GM10248 (cell line): ENCODE results near the gene NFU1.
"Not testable (repeated sequence)": the region's sequence is repeated elsewhere in the genome, so short reads cannot be mapped to it uniquely, and the experiment has no call there.

Experiments
- CTCF ChIA-PET: fragments of 300-600 bp; sonication (Branson Sonifier 250); formaldehyde crosslinking; extraction: SDS; loops from one replicate; lab custom pipeline; 2021; ENCODE audit warnings: antibody characterized with exemption; lab: Yijun Ruan, JAX
- POLR2A ChIA-PET: fragments of 350-650 bp; sonication (Branson Sonifier 250); formaldehyde crosslinking; extraction: SDS; loops from one replicate; lab custom pipeline; 2020; ENCODE audit warnings: antibody characterized with exemption; lab: Yijun Ruan, JAX
- DNase-seq: peaks from one replicate; pipeline ENCODE4 v3.0.0; 2012; ENCODE audit errors: extremely low spot score
- TF ChIP-seq, protein P1 (sequence below): IDR thresholded peaks from 2 replicates; pipeline ENCODE4 v1.5.1; 2012; ENCODE audit warnings: mild to moderate bottlenecking, low read depth; ENCODE audit errors: extremely low read depth, missing control alignments, control extremely low read depth

NFU1 gene

DNA sequence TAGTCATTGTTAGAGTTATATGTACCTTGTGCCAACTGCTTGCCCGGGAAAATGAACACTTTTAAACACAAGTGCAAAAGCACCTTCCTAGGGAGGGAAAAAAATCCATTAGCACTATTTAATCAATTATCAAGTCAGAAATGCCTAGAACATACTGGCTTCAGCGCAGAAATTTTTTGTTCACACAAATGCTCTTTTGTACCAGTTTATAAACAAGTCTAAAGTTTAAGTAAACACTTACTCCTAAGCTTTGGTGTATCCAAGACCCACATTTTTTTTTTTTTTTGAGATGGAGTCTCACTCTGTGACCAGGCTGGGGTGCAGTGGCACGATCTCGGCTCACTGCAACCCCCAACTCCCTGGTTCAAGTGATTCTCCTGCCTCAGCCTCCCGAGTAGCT, 80.8 kb downstream of the NFU1 start:
- ChIA-PET POLR2A (no interaction called here), CTCF (interaction anchor here (1.2 kb wide), 1 partner anchor 10 kb away, joined by 3 read pairs; no protein-coding TSS in a partner anchor)
- TF ChIP-seq, protein P1, sequence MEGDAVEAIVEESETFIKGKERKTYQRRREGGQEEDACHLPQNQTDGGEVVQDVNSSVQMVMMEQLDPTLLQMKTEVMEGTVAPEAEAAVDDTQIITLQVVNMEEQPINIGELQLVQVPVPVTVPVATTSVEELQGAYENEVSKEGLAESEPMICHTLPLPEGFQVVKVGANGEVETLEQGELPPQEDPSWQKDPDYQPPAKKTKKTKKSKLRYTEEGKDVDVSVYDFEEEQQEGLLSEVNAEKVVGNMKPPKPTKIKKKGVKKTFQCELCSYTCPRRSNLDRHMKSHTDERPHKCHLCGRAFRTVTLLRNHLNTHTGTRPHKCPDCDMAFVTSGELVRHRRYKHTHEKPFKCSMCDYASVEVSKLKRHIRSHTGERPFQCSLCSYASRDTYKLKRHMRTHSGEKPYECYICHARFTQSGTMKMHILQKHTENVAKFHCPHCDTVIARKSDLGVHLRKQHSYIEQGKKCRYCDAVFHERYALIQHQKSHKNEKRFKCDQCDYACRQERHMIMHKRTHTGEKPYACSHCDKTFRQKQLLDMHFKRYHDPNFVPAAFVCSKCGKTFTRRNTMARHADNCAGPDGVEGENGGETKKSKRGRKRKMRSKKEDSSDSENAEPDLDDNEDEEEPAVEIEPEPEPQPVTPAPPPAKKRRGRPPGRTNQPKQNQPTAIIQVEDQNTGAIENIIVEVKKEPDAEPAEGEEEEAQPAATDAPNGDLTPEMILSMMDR = no peak
- DNase-seq = no peak

DNA sequence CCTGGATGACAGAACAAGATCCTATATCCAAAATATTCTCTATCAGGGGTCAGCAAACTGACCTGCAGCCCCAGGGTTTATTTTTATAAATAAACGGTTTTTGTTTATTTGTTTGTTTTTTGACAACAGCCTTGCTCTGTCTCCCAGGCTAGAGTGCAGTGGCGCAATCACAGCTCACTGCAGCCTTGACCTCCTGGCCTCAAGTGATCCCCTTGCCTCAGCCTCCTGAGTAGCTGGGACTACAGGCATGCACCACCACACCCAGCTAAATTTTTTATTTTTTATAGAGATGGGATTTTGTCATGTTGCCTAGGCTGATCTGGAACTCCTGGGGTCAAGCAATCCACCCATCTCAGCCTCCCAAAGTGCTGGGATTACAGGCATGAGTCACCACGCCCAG, 82.3 kb downstream of the NFU1 start:
- CTCF ChIA-PET = interaction anchor here (1.0 to 1.1 kb wide), 3 partner anchors 12 to 37 kb away, joined by 3 to 4 read pairs (median 3); no protein-coding TSS in a partner anchor
- DNase-seq, POLR2A ChIA-PET: not testable (repeated sequence)

GRCh38 chr2:69353360-69353759, 83.9 kb downstream of the NFU1 start:
- ChIA-PET CTCF (no interaction called here), POLR2A (no interaction called here)
- no peak for DNase-seq
- TF ChIP-seq, protein P1 = no peak

DNA sequence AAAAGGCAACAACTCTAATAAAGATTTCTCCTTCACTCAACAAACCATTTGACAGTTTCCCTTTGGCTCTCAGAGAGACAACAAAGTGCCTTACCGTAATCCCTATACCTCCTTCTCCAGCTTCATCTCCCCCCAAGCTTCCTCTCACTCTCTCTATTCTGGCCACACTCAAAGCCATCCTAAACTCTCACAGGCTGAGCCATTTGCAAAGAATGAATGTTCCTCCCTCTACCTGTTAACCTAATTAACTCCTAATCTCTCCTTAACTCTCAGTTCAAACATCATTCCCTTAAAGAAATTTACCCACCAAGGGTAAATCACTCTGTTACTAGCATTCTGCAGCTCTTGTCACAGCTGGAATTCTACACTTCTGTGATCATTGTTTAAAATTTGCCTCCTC, 88.5 kb downstream of the NFU1 start:
- TF ChIP-seq, protein P1 = no peak
- no peak for DNase-seq
- CTCF ChIA-PET = interaction anchor here (1.4 to 1.8 kb wide), 2 partner anchors 10 to 12 kb away, joined by 3 to 4 read pairs; no protein-coding TSS in a partner anchor
- POLR2A ChIA-PET = no interaction called here
